GM12872 (cell line): ENCODE results near the gene TMEM125.

Experiments
- CTCF ChIP-seq: IDR thresholded peaks from 3 replicates; pipeline ENCODE4 v1.5.1; 2011; ENCODE audit warnings: low read depth, mild to moderate bottlenecking, low read length, moderate library complexity; ENCODE audit not compliant: insufficient read depth

TMEM125 gene

DNA sequence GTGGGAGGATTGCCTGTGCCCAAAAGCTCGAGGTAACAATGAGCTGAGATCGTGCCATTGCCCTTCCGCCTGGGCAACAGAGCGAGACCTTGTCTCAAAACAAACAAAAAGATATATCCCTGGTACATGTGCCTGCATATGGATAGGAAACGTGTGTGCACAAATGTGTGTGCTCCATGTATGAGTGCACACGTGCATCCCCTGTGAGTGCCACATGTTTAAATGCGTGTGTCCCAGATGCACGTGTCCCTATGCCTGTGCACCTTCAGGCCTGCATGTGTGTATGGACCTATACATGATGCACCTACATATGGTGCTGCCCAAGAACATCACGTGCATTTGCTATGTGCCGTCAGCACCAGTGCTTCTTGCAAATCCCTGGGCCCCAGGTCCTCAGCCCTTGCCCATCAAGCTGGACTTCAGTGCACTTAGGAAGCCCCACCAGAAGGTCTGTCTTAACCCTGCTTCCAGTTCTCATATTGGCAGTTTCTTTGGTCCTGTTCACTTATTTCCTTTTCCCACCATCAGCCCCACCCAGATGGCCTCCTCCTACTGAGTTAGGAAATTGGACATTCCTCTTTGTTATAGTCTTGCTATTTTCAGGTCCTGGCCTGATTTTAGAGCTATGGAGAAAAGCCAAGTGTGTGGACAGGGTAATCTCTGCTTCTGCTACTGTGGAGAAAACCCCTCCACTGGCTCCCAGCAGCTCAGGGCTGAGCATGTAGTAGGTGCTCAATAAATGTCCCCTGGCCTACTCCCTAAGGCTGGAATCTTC is 46.4 kb downstream of the TMEM125 start:
- TF ChIP-seq CTCF = no peak

DNA sequence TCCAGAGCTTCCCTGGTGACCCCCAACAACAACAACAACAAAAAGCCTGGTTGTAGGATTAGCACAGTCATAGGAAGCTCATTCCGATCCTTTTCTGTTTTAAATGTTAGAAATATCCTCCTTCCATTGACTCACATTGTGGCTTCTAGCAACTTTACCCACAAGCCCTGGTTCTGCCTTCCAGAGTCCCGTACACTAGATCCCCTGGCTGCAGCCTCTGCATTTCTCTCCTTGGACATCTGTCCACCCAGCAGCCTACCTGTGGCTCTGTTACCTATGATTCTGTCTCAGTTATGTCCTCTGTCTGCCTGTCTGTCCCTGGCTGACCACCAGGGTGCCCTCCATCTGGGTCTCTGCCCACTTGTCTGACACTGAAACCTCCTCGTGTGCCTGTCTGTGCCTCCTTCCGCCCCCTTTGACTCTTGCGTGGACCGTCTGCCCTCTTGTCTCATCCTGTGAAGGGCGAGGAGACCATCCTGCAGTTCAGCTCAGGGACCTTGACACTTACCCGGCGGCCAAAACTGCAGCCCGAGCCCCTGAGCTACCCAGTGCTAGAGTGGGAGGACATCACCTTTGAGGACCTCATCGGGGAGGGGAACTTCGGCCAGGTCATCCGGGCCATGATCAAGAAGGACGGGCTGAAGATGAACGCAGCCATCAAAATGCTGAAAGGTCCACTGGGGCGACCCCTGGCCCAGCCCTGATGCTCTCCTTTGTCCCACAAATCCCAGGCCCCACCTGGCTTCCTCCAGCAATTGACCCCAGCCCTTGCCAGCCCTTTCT is 47.1 kb downstream of the TMEM125 start:
- TF ChIP-seq CTCF = peak; percentile 35; the same call in 2 of the 3 replicates

DNA sequence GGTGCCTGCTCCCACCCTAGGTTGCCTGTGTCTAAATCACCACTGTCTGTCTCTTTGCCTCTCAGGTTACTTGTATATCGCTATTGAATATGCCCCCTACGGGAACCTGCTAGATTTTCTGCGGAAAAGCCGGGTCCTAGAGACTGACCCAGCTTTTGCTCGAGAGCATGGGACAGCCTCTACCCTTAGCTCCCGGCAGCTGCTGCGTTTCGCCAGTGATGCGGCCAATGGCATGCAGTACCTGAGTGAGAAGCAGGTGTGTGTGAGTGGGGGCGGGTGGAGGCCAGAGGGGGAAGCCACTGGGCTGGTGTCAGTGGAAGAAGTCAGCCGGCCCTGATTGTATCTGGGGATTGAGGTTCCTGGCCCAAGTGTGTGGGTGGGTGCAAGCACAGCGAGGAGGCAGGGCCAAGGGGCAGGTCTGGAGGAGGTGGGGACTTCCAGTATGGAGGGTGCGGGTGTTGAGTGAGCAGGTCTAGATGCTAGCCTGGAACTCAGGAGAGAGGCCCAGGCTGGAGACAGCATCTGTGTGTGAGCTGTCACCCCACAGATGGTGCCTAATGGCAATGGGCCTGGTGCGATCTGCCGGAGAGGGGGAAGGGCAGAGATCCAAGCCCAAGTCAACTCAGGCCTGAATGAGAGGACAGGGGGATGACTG is 48.2 kb downstream of the TMEM125 start:
- no peak for TF ChIP-seq CTCF

DNA sequence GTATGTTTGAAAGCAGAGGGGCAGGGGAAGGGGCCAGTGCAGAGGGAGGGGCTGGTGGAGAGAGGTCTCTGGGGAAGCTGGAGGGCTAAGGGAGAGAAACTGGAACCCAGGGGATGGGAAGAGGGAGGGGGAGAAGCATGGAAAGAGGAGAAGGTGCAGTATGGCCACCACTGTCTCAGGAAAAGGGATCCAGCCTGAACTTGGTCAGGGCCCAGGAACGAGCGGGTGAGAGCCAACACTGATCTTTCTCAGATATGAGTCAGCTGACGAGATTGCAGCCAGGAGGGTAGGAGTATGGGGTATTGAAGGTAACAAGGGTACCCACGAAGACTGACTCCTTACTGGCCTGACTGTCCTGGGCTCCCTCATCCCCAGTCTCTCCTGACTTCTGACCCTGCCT is 49.0 kb downstream of the TMEM125 start:
- no peak for TF ChIP-seq CTCF

GRCh38 chr1:43319288-43319687 is 49.5 kb downstream of the TMEM125 start:
- no peak for TF ChIP-seq CTCF

DNA sequence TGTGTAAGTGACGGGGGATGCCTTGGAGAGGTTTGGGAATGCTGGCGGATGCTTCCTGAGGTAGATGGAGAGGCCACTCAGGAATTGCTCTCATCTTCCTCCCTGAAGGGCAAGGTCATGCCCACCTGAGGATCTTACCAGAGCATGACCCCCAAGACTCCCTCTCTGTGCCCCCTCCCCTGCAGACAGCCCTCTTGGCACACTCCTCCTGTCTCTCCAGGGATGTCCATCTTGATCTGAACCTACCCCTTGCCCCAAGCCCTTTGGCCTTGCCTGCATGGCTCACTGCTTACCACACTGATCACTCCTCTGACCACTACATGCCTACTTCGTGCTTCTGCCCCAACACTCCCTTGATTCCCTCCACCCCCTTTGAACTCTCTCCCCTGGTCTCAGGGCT is 50.0 kb downstream of the TMEM125 start:
- no peak for TF ChIP-seq CTCF

GRCh38 chr1:43321331-43321891 is 51.6 kb downstream of the TMEM125 start:
- TF ChIP-seq CTCF = no peak
